GM12878 (cell line): ENCODE data around the gene SLC2A5. TPM values are rescaled to one million over a fixed set of nuclear protein-coding genes. Genes with fewer than 3 reads are reported as not detected.

Experiments used
- CBX5 ChIP-seq: sonication (generic); IDR thresholded peaks from 2 replicates; pipeline ENCODE4 v1.6.1; 2016; ENCODE audit warnings: low read depth, moderate library complexity, mild to moderate bottlenecking, inconsistent platforms
- CEBPB ChIP-seq, 2 experiments: fragments of 150-350 bp in 1 of 2; IDR thresholded peaks; 2 replicates each; pipeline ENCODE4 v1.6.1; 2012 to 2014; ENCODE audit warnings: low read depth in 2 of 2, low read length in 2 of 2, borderline replicate concordance in 1 of 2, inconsistent platforms in 1 of 2
- CHD2 ChIP-seq: IDR thresholded peaks from 2 replicates; pipeline ENCODE4 v1.6.1; 2011; ENCODE audit warnings: low read depth, low read length, improper control_type of control experiment, borderline replicate concordance
- CREM ChIP-seq: IDR thresholded peaks from 2 replicates; pipeline ENCODE4 v1.6.1; 2014; ENCODE audit warnings: antibody characterized with exemption, low read depth
- ETV6 ChIP-seq, 2 experiments: fragments of 450-650 bp in 1 of 2; IDR thresholded peaks in 1 of 2; conservative IDR thresholded peaks in 1 of 2; 2 replicates each; pipeline ENCODE4 v1.6.1; 2014; ENCODE audit warnings: antibody characterized with exemption in 1 of 2, borderline replicate concordance in 1 of 2, low read depth in 1 of 2, mild to moderate bottlenecking in 1 of 2, moderate library complexity in 1 of 2
- IKZF1 ChIP-seq: fragments of 450-650 bp; conservative IDR thresholded peaks from 2 replicates; pipeline ENCODE4 v1.6.1; 2017; ENCODE audit warnings: antibody characterized with exemption, mild to moderate bottlenecking
- IKZF2 ChIP-seq, 2 experiments: fragments of 450-650 bp; IDR thresholded peaks; 2 replicates each; pipeline ENCODE4 v1.6.1; 2017; ENCODE audit warnings: mild to moderate bottlenecking in 2 of 2, moderate library complexity in 2 of 2
- MEF2B ChIP-seq: fragments of 450-650 bp; IDR thresholded peaks from 2 replicates; pipeline ENCODE4 v1.6.1; 2018; ENCODE audit warnings: mild to moderate bottlenecking, moderate library complexity; ENCODE audit not compliant: partially characterized antibody, poor library complexity, severe bottlenecking
- NFXL1 ChIP-seq: fragments of 450-650 bp; IDR thresholded peaks from 2 replicates; pipeline ENCODE4 v1.6.1; 2017; ENCODE audit warnings: antibody characterized with exemption, mild to moderate bottlenecking, borderline replicate concordance
- NFYA ChIP-seq: IDR thresholded peaks from 2 replicates; pipeline ENCODE4 v1.6.1; 2011; ENCODE audit warnings: low read depth, mild to moderate bottlenecking, low read length, improper control_type of control experiment, borderline replicate concordance
- NR2C1 ChIP-seq: fragments of 450-650 bp; IDR thresholded peaks from 2 replicates; pipeline ENCODE4 v1.6.1; 2017; ENCODE audit warnings: antibody characterized with exemption, mild to moderate bottlenecking, moderate library complexity
- NR2F1 ChIP-seq: fragments of 450-650 bp; conservative IDR thresholded peaks from 2 replicates; pipeline ENCODE4 v1.6.1; 2017; ENCODE audit warnings: mild to moderate bottlenecking
- NRF1 ChIP-seq: conservative IDR thresholded peaks from 2 replicates; pipeline ENCODE4 v1.6.1; 2011; ENCODE audit warnings: mild to moderate bottlenecking, low read depth, low read length, improper control_type of control experiment
- RAD21 ChIP-seq: IDR thresholded peaks from 2 replicates; pipeline ENCODE4 v1.6.1; 2011; ENCODE audit warnings: mild to moderate bottlenecking, low read depth, low read length, moderate library complexity; ENCODE audit not compliant: insufficient read depth
- RAD51 ChIP-seq: fragments of 450-650 bp; IDR thresholded peaks from 2 replicates; pipeline ENCODE4 v1.6.1; 2016; ENCODE audit warnings: moderate library complexity, mild to moderate bottlenecking, inconsistent platforms
- RCOR1 ChIP-seq: conservative IDR thresholded peaks from 2 replicates; pipeline ENCODE4 v1.6.1; 2012; ENCODE audit warnings: low read depth, low read length, improper control_type of control experiment
- RUNX3 ChIP-seq: IDR thresholded peaks from 2 replicates; pipeline ENCODE4 v1.6.1; 2012; ENCODE audit warnings: low read length, inconsistent platforms
- SMAD5 ChIP-seq: IDR thresholded peaks from 2 replicates; pipeline ENCODE4 v1.6.1; 2016; ENCODE audit warnings: antibody characterized with exemption, low read depth
- TAF1 ChIP-seq: IDR thresholded peaks from 2 replicates; pipeline ENCODE4 v1.6.1; 2011; ENCODE audit warnings: mild to moderate bottlenecking, low read depth, low read length, borderline replicate concordance
- WRNIP1 ChIP-seq: IDR thresholded peaks from 2 replicates; pipeline ENCODE4 v1.6.1; 2011; ENCODE audit warnings: low read depth, low read length, improper control_type of control experiment, borderline replicate concordance
- YY1 ChIP-seq: IDR thresholded peaks from 2 replicates; pipeline ENCODE4 v1.6.1; 2011; ENCODE audit warnings: low read depth, mild to moderate bottlenecking, low read length
- ZZZ3 ChIP-seq: IDR thresholded peaks from 2 replicates; pipeline ENCODE4 v1.6.1; 2011; ENCODE audit warnings: low read depth; ENCODE audit not compliant: control insufficient read depth, insufficient read length
- polyA plus RNA-seq, 11 experiments: library from polyadenylated mRNA; depleted of rRNA in 4 of 11; unstranded in 6 of 11; stranded (reverse) in 5 of 11; fragments of >200 nt; fragmentation: Nextera tagmentation in 4 of 11; fragmentation: Illumina TruSeq in 1 of 11; extraction: Ambion mirVana in 4 of 11; extraction: Trizol in 1 of 11; gene quantifications; 1 replicate in 1 of 11; 2 replicates in 10 of 11; pipeline versions ENCODE4 v1.2.1 to v1.2.3, GENCODE V29; 2011 to 2016; ENCODE audit warnings: inconsistent platforms in 2 of 11, missing spikeins in 2 of 11, low read depth in 1 of 11
- total RNA-seq, 4 experiments: library from RNA; depleted of rRNA in 3 of 4; stranded (reverse); fragments of >200 nt in 3 of 4; fragmentation: Illumina TruSeq in 1 of 4; extraction: Trizol in 1 of 4; gene quantifications; 2 replicates each; pipeline versions ENCODE4 v1.2.1 to v1.2.3, GENCODE V29; 2013 to 2021
- TF ChIP-seq, protein P1 (sequence below): fragments of 450-650 bp; formaldehyde crosslinking; IDR thresholded peaks from 2 replicates; pipeline ENCODE4 v1.4.0; 2020; ENCODE audit warnings: mild to moderate bottlenecking, moderate library complexity
- TF ChIP-seq, protein P2 (sequence below): IDR thresholded peaks from 2 replicates; pipeline ENCODE4 v1.6.1; 2012; ENCODE audit warnings: mild to moderate bottlenecking, low read depth, low read length

The SLC2A5 gene
- total and polyA plus RNA-seq, 10 of the 15 experiments (the other 5 are each of a cell fraction or from before 2014, with no cell fraction given): 4.5 to 76.6 (median 23.9) TPM

DNA sequence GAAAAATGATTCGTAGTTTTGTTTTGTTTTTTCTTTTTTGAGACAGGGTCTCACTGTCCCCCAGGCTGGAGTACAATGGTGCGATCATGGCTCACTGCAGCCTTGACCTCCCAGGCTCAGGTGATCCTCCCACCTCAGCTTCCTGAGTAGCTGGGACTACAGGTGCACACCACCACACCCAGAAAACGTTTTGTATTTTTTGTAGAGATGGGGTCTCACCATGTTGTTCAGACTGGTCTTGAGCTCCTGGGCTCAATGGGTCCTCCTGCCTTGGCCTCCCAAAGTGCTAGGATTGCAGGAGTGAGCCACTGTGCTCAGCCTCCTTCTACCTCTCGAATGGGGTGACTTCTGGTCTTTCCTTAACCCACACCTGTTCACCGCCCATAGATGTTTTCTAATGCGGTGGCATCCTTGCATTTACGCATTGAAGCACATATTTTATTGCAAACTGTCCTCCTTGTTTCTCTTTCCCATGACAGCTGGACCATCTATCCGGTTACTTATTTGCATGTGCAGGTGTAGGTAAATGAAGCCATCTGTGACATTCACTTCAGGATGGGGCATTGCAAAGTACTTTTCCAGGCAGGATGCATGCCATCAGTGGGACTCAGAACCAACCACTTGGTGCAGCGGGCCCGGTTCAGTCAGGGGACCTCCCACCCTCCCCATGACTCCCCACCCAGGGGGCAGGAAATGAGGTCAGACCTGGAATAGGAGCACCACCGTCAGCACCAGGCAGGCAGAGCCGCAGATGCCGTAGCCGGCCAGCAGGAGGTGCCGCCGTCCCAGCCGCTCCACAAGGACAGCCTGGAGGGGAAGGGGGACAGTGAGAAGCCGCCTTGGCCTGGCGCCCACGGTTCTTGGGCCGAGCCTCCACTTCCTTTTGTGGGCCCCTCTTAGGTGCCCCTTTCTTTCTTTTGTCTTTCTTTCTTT is 59.7 kb downstream of the SLC2A5 start (continued):
- TF ChIP-seq YY1 (no peak), WRNIP1 (no peak), CBX5 (no peak), RAD51 (no peak), TAF1 (no peak), RCOR1 (no peak), ZZZ3 (no peak), IKZF2 (IDR thresholded peaks at IDR 0.05) (no peak), SMAD5 (peak; percentile 83; the same call in 1 of the 2 replicates), CEBPB (IDR thresholded peaks at IDR 0.05; ENCODE audit: borderline replicate concordance in 1 of 2, low read depth in 2 of 2, low read length in 2 of 2) (no peak), RUNX3 (0 out of 2 replicates have a peak, but pooled peaks have one; percentile 15), CHD2 (no peak), NR2F1 (no peak), NRF1 (no peak), NFYA (no peak), CREM (0 out of 2 replicates have a peak, but pooled peaks have one; percentile 5), NFXL1 (no peak), MEF2B (no peak), RAD21 (peak; percentile 80), IKZF1 (no peak), NR2C1 (no peak), ETV6 (conservative IDR thresholded peaks at IDR 0.05 in 1 of 2, IDR thresholded peaks at IDR 0.05 in 1 of 2; ENCODE audit: borderline replicate concordance in 1 of 2, low read depth in 1 of 2) (no peak)
- TF ChIP-seq, protein P1, sequence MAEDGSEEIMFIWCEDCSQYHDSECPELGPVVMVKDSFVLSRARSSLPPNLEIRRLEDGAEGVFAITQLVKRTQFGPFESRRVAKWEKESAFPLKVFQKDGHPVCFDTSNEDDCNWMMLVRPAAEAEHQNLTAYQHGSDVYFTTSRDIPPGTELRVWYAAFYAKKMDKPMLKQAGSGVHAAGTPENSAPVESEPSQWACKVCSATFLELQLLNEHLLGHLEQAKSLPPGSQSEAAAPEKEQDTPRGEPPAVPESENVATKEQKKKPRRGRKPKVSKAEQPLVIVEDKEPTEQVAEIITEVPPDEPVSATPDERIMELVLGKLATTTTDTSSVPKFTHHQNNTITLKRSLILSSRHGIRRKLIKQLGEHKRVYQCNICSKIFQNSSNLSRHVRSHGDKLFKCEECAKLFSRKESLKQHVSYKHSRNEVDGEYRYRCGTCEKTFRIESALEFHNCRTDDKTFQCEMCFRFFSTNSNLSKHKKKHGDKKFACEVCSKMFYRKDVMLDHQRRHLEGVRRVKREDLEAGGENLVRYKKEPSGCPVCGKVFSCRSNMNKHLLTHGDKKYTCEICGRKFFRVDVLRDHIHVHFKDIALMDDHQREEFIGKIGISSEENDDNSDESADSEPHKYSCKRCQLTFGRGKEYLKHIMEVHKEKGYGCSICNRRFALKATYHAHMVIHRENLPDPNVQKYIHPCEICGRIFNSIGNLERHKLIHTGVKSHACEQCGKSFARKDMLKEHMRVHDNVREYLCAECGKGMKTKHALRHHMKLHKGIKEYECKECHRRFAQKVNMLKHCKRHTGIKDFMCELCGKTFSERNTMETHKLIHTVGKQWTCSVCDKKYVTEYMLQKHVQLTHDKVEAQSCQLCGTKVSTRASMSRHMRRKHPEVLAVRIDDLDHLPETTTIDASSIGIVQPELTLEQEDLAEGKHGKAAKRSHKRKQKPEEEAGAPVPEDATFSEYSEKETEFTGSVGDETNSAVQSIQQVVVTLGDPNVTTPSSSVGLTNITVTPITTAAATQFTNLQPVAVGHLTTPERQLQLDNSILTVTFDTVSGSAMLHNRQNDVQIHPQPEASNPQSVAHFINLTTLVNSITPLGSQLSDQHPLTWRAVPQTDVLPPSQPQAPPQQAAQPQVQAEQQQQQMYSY (CRISPR knock-in tag): no peak
- TF ChIP-seq, protein P2, sequence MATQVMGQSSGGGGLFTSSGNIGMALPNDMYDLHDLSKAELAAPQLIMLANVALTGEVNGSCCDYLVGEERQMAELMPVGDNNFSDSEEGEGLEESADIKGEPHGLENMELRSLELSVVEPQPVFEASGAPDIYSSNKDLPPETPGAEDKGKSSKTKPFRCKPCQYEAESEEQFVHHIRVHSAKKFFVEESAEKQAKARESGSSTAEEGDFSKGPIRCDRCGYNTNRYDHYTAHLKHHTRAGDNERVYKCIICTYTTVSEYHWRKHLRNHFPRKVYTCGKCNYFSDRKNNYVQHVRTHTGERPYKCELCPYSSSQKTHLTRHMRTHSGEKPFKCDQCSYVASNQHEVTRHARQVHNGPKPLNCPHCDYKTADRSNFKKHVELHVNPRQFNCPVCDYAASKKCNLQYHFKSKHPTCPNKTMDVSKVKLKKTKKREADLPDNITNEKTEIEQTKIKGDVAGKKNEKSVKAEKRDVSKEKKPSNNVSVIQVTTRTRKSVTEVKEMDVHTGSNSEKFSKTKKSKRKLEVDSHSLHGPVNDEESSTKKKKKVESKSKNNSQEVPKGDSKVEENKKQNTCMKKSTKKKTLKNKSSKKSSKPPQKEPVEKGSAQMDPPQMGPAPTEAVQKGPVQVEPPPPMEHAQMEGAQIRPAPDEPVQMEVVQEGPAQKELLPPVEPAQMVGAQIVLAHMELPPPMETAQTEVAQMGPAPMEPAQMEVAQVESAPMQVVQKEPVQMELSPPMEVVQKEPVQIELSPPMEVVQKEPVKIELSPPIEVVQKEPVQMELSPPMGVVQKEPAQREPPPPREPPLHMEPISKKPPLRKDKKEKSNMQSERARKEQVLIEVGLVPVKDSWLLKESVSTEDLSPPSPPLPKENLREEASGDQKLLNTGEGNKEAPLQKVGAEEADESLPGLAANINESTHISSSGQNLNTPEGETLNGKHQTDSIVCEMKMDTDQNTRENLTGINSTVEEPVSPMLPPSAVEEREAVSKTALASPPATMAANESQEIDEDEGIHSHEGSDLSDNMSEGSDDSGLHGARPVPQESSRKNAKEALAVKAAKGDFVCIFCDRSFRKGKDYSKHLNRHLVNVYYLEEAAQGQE: no peak
